ENCODE measurements around the gene PIEZO2.

GRCh38 chr18:10768221-10768620, 381.1 kb downstream of the PIEZO2 start:
- no peak for TF ChIP-seq POLR2A (IDR thresholded peaks at IDR 0.05)
- TF ChIP-seq CTCF (IDR thresholded peaks at IDR 0.05 in 8 of 11, conservative IDR thresholded peaks at IDR 0.05 in 3 of 11), result no peak
- TF ChIP-seq POLR2AphosphoS5 (IDR thresholded peaks at IDR 0.05), result no peak

Measured in spleen (tissue), 7 donors.